GM19452 (cell line): ENCODE results near the gene STK32A.
A peak's percentile ranks its signal among the peaks of the same experiment; 100 is the strongest.
"Not testable (repeated sequence)": the region's sequence is repeated elsewhere in the genome, so short reads cannot be mapped to it uniquely, and the experiment has no call there.

Experiments used
- ATAC-seq: cut with Tn5 transposase; IDR thresholded peaks from one replicate; pipeline ENCODE4 v1.9.1; 2021; ENCODE audit not compliant: unreplicated experiment

STK32A gene

DNA sequence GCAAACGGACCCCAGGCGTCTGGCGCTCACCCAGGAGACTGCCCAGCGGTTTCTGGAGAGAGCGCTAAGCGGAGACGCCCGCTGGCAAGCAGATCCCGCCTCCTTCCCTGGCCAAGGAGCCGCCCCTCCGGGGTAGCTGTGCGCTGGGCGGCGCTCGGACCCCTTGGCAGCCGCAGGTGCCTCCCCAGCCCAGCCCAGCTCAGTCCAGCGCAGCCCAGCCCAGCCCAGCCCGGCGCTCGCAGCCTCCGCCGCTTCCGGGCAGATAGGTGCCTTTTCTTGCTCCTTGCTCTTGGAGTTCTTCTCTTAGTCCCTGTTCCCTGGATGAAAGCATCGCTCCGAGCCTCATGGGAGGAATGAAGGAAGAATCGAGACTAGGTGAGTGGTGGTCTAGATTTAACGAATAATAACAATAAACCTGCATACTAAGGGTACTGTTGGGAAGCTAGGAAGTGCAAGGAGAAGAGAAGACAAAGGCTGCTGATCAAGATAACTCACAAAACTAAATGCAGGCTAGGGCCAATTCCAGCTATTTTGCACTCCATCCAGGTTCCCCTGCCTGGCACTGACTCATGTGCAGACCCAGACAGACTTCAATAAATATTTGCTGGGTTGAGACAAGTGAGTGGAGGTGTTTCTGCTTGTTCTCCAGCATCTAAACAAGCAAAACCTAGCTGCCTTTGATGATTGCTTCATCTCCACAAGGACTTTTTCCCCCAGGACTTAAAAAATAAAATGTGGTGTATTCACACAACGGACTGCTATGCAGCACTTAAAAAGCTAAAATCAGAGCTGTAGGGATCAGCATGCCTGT is at the start of gene STK32A:
Gene STK32A (plus strand): TSS at position 202 of the 811 bp plus-strand sequence. CDS start 4,609 bp downstream, outside the sequence.
- no peak for ATAC-seq

GRCh38 chr5:147187099-147187540 is 47.7 kb upstream of the STK32A start:
- ATAC-seq, result no peak

DNA sequence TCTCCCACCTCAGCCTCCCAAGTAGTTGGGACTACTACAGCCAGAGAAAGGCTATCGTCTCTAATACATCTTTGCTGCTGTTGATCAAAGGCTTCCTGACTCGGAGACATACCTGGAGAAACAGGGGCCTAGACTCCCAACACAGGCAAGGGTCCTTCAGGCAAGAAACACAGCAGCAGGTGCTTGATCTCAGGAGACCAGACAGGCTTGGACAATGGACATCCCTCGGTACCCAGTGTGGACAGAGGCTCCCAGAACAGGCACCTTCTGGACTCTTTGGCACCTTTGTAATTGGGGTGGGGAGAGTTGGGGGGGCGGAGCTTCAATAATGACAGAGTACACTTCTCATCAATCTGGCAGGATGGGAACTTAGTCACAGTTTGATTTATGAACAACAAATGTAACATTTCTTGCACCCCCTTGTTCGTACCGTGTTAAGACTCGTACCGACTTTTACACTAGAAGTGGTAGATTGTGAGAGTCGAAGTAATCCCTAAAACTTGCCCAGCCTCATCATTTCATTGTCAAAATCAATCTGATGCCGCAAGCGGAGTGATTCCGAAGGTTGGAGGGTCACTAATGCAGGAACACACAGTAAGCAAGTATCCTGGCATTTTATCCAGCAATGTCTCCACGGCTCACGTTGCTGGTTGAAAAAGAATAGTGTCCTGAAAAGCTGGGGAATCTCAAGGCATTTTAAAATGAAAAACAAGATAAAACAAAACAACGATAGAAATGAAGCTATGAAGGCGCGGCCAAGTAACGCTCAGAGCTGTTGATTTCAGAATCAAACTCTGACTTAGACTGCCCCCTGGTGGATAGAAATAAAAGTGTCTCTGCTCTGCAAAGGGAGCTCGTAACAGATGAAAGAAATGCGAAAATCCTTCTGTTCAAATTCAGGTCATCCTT is 46.4 kb upstream of the STK32A start:
- peak; percentile 81 for ATAC-seq

DNA sequence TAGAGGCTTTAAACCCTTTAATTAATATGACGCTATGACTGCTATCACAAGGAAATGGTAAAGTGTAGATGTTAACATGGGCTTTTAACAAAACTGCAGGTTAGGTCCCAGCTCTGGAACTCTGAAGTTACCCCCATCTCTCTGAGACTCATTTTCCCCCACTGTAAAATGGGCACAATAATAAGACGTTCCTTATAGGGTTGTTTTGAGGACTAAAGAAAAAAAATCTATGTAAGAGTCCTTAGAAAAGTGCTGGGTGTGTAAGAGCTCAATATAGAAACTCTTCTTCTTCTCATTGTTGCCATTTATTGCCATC is 45.8 kb upstream of the STK32A start:
- ATAC-seq, result no peak

- no peak for ATAC-seq
Observed at GRCh38 chr5:147190331-147190730, 44.5 kb upstream of the STK32A start.

GRCh38 chr5:147193123-147193522 is 41.7 kb upstream of the STK32A start:
- no peak for ATAC-seq

DNA sequence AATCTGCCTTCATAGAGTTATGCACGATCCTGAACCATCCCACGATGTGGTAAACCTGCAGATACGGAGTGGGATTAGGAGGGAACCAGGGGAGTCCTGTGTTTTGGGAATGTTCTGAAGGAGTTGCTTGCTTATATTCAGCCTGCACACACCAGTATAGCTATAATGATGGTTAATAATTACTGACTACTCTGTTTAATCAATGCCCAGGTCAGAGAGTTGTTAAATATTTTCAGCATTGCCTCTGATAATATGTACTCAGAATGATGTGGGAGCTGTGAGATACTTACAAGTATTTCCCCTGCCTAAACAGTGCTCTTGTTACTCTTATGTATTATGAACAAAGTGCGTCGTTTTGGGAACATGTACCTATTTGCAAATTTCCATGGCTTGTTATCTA is 34.8 kb upstream of the STK32A start:
- no peak for ATAC-seq

GRCh38 chr5:147203213-147203612 is 31.6 kb upstream of the STK32A start:
- ATAC-seq, result no peak

DNA sequence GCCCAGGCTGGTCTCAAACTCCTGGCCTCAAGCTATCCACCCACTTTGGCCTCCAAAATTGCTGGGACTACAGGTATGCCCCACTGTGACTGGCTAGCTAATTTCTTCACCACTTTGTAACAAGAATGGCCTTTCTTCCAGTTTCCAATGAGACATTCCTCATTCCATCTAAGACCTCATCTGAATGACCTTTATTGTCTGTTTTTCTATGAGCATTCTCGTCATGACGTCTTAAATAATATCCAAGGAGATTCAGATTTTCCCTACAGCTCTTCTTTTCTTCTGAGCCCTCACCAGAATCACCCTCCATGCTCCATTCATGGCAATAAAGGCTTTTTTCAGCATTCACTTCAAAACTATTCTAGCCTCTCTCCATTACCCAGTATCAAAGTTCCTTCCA is 30.2 kb upstream of the STK32A start:
- no peak for ATAC-seq

DNA sequence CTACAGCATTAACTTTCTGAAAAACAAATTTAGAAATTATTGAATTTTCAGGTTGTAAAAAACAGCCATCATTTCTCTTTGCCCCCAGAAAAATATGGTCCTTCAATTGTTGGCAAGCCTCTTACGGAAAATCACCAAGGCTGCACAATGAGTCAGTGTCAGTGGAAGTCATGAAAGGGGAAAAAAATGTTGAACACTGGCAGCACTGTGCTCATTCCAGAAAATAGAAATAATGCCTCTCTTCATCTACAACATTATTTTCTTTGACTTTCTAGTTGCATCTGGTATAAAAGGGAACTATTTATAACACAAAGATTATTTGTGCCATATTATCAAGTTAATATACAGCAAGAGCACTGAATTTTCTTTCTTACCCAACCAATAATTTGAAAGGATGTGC is 26.7 kb upstream of the STK32A start:
- ATAC-seq, result no peak

DNA sequence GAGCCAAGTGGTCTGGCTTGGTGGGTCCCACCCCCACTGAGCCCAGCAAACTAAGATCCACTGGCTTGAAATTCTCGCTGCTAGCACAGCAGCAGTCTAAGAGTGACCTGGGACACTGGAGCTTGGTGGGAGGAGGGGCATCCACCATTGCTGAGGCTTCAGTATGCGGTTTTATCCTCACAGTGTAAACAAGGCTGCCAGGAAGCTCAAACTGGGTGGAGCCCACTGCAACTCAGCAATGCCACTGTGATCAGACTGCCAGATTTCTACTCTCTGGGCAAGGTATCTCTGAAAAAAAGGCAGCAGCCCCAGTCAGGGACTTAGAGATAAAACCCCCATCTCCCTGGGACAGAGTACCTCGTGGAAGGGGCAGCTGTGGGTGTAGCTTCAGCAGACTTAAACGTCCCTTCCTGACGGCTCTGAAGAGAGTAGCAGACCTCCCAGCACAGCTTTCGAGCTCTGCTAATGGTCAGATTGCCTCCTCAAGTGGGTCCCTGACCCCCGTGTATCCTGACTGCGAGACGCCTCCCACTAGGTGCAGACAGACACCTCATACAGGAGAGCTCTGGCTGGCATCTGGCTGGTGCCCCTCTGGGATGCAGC is 18.2 kb upstream of the STK32A start:
- no peak for ATAC-seq

DNA sequence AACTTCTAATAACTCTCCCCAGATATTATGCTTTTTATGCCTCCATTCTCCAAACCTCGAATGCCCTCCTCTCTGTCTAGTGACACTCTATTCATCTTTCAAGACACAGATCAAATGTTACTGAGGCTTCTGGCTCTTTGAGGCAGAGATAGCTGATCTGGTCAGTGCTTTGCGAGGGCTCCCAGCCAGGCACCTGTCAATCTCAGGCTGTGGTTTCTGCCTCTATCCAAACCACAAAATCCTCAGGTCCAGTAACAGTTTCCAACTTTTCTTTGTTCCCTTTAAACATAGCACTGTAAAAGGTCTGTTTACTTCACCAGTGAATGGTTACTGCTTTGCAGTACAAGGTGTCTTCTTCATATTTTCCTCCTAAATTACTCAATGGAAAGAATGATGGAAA is 11.5 kb upstream of the STK32A start:
- no peak for ATAC-seq

DNA sequence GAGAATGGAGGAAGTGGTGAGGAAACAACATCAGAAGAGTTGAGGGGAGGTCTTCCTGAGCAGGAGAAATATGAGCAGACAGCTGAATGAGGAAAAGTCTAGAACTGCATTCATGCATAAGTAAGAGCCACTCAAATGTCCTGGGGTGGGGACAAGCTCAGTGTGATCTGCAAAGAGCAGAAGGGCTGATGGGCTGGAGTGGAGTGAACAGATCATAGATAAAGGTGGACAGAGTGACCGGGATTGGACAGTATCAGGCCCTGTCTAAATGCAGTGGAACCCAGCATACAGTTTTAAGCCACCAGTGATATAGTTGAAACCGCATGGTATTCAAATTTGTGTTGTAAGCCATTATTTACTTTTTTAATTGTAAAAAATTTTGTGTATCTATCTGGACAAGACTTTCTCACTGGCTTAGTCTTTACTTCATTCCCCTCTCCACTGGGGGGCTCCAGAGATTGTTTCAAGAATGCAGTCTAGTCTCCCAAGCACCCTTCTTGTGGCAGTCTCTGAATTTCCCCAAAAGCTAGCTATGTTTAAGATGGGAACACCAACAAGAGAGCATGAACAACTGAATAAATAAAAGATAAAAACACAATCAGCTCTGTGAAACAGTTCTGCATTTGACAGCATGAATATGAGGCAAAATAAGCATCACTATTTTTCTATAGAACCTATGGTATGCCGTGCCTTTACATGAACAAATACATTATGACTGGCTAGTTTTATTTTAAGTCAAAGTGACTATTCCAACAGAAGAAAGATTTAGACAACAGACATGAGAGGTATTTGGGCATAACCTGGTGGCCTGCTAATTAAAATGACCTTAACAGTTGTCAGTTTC is 10.7 kb upstream of the STK32A start:
- no peak for ATAC-seq

DNA sequence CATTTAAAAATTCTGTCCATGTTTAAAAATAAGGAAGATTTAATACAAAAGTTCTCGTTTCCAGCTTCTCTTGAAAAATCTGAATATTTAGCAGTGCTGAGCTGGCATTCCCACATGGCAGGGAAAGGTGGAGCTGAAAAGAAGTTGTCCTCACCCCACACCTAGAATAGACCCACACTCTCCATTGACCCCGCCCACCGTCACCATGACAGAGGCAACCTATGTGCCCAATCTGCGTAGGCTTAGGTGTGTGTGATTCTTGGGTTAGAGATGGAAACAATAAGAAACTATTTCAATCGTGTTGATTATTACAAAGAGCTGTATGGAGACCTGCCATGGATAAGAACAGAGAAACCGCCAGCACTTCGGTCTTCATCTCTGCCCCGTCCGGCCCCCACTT is 8.9 kb upstream of the STK32A start:
- no peak for ATAC-seq

DNA sequence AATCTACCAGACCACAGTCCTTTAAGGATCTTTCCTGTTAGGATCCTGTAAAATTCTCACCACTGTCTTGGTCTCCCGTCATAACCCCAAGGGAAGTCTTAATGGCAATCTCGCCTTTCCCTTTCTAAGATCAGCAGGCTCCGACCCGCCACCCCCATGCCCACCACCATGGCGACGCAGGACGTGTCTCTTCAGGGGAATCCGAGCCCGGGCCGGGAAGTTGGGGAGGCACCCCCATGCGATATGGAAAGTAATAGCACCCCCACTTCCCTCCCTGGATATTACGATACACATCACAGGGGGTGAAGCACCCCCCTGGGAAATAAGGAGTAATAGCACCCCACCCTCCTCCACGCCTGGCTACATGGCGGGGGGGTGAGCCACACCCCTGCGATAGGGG is 8.3 kb upstream of the STK32A start:
- ATAC-seq, result no peak

DNA sequence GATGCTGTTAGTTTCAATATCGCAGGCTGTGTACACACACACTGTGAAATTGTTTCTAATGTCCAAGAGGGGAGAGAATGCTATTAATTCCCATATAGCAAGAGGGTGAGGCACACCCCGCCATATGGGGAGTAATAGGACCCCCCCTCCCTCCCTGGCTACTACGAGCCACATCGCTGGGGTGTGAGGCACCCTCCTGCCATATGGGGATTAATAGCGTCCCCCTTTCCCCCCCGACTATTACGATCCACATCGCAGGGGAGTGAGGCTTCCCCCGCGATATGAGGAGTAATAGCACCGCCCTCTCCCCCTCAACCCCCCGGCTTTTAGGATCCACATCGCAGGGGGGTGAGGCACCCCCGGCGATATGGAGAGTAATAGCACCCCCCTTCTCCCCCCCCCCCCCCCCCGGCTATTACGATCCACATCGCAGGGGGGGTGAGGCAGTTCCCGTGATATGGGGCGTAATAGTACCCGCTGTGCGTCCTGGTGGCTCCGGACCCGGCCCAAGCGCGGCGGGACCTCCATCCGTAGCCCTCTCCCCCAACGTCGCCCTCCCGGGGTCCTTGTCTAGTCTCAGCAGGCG is 494 bp upstream of the STK32A start:
- ATAC-seq, result no peak

DNA sequence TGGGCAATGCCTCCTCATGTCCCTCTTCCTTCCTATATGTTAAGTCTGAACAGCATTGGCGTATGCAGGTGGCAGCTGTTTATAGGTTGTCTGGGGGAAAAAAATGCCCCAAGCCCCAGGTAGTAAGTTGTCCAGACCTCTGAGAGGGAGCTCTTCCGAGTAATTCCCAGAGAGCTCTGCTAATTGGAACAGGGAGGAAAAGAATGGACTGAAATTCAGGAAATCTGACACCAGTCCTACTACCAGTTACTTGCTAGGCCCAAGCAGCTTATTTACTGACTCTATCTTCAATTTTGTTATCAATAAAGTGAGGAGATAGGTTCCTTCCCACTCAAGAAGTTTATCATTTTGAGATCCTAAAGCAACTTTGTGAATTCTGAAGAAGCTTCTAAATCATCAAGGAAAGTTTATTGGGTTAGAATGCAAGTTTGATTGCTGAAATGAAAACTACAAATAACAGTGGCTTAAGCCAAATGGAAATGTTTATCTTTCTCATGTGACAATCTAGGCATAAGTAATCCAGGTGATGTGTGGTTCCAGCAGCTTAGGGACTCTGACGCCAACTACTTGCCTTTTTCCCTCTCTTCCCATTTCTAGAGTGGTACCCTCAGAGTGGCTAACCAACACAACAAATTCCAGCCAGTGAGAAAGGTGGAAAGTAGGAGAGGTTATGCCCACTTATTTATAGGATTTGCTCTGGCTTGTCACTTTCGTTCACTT is 5.6 kb downstream of the STK32A start:
- no peak for ATAC-seq

GRCh38 chr5:147243238-147243637 is 8.4 kb downstream of the STK32A start:
- ATAC-seq, result not testable (repeated sequence)

DNA sequence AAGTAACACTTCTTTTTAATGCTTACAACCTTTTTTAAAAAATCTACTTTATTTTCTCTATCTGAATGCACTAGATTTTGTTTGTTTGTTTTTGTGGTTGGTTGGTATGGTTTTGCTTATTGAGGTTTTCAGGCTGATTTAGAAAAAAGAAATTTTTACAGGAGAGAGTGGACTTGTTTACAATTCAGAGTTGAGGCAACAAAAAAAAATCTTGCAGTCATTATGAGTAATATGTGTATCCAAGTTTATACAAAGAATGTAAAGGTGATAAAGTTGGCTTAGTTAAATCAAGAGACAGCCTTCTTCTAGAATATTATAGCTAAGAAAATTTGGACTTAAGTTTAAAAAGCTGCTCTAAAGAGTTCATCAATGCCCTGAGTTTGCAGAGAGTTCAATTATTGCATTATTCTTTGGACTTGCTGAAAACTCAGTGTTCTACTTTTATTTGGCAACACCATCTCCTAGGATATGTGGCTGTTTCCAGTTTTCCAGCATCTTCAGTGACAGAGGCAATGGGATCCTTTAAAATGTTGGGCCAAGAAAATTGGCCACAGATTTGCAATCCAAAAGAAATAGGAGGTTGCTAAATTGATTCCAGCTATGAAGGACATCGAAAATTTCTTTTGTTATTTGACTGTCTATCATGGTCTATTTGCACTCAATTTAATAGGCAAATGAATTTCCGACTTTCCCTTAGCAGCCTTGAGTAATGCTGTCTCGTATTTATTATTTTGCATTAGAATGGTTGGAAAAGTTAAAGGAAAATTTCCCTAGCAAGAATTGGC is 10.7 kb downstream of the STK32A start:
- no peak for ATAC-seq
